ENCODE measurements around the gene CBLB.
A peak's percentile ranks its signal among the peaks of the same experiment; 100 is the strongest.

CBLB gene

DNA sequence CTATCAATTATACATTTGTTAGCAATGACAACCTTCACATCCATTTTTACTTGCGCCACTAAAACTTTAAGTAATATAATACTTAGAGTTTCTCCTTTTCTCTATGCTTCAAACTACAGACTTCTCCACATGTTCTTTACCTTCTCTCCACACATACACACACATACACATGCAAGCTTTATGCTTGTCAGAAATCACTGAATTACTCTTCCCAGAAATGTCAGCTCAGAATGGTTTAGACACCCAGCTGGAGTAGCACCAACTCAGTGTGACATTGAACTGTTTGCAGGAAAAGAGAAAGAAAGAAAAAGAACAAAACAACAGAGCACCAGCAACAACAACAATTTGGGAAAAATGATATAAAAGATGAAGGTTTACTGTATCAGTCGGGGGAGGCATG lies 20.9 kb downstream of the CBLB start:
- intact Hi-C loops (cut with DNase I; ENCODE audit: low total_unique reads), result no loop called here
- Histone ChIP-seq H3K27me3 (no peaks in the 10 kb centered on the region), H3K4me1 (peaks cover 0 to 56% (median 14%) of the 10 kb centered on the region in 4 donors), H3K27ac (peak overlapping the region in 1 of 2 donors; percentile 5), H3K4me3 (no peak overlapping the region), H3K9me3 (no peaks in the 10 kb centered on the region), H3K36me3 (peaks cover 9 to 25% (median 17%) of the 10 kb centered on the region in 3 donors)
- TF ChIP-seq, protein P1, sequence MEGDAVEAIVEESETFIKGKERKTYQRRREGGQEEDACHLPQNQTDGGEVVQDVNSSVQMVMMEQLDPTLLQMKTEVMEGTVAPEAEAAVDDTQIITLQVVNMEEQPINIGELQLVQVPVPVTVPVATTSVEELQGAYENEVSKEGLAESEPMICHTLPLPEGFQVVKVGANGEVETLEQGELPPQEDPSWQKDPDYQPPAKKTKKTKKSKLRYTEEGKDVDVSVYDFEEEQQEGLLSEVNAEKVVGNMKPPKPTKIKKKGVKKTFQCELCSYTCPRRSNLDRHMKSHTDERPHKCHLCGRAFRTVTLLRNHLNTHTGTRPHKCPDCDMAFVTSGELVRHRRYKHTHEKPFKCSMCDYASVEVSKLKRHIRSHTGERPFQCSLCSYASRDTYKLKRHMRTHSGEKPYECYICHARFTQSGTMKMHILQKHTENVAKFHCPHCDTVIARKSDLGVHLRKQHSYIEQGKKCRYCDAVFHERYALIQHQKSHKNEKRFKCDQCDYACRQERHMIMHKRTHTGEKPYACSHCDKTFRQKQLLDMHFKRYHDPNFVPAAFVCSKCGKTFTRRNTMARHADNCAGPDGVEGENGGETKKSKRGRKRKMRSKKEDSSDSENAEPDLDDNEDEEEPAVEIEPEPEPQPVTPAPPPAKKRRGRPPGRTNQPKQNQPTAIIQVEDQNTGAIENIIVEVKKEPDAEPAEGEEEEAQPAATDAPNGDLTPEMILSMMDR (IDR thresholded peaks at IDR 0.05), result no peak
- no peak for DNase-seq

DNA sequence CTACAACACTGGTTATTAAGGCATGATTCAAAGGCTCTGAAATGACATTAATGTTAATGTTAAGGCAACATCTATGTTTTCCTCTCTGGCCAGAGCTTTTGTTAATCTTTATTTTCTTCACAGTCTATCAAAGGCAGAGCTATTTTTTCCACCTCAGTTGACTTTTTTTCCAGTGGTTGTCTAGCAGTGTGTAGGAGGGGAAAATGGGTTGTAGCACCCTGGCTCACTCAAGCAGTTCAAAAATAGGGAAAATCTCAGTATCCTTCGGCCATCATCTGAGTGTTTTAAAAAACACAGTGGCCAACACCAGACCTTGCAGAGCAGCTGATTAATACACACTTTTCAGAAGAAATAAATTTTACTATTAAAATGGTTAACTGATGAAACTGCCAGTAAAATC lies 21.4 kb downstream of the CBLB start:
- Histone ChIP-seq H3K36me3 (peaks cover 9 to 21% (median 13%) of the 10 kb centered on the region in 3 donors), H3K27ac (peak overlapping the region in 1 of 2 donors; percentile 5), H3K4me1 (peaks cover 0 to 56% (median 14%) of the 10 kb centered on the region in 4 donors), H3K9me3 (no peaks in the 10 kb centered on the region), H3K4me3 (no peak overlapping the region), H3K27me3 (no peaks in the 10 kb centered on the region)
- intact Hi-C loops (cut with DNase I; ENCODE audit: low total_unique reads), result no loop called here
- no peak for DNase-seq
- TF ChIP-seq, protein P1 (IDR thresholded peaks at IDR 0.05), result no peak

DNA sequence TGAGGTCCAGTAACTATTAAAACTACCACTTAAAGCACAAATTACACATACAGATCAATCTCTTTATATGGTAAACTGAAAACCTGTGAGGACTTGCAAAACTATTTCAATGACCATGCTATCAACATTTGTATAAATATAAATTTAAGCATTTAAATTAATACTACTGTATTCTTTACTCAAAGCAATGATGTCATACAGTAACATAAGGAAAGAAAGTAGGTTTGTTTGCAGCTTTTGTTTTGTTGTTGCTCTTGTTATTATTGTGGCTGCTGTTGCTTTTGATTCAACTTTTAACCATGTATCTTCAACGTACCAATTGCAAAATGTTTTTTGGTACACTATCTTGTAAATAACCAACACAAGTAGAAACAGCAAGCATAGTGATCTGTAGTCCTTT lies 22.0 kb downstream of the CBLB start:
- DNase-seq, result no peak
- intact Hi-C loops (cut with DNase I; ENCODE audit: low total_unique reads), result no loop called here
- no peaks in the 10 kb centered on the region for H3K9me3 ChIP-seq
- TF ChIP-seq, protein P1 (IDR thresholded peaks at IDR 0.05), result no peak
- peaks cover 0 to 56% (median 14%) of the 10 kb centered on the region in 4 donors for H3K4me1 ChIP-seq
- H3K4me3 ChIP-seq, result no peak overlapping the region
- H3K27me3 ChIP-seq, result no peaks in the 10 kb centered on the region
- no peak overlapping the region for H3K27ac ChIP-seq
- H3K36me3 ChIP-seq, result peaks cover 8 to 15% (median 9%) of the 10 kb centered on the region in 3 donors

DNA sequence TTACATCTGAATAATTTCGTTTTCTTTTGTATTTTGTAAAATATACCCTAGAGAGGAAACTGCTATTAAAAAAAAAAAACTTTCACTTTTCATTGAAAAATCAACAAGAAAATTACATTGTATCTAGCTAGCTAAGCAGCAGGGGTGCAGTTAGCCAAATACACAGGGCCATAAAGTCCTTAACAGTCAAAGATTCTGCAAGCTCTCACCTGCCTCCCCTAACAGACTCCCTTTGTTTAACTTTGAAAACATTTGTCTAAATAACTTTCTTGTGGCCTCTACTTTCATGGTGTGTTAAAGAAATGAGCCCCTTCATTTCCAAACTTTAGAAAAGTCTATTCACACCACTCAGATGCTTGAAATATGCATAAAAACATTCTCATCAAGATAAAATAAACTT lies 23.3 kb downstream of the CBLB start:
- no peaks in the 10 kb centered on the region for H3K9me3 ChIP-seq
- TF ChIP-seq, protein P1 (IDR thresholded peaks at IDR 0.05), result no peak
- peaks cover 0 to 56% (median 14%) of the 10 kb centered on the region in 4 donors for H3K4me1 ChIP-seq
- no peak overlapping the region for H3K27ac ChIP-seq
- H3K4me3 ChIP-seq, result no peak overlapping the region
- peaks cover 0 to 1% (median 0%) of the 10 kb centered on the region in 3 donors for H3K36me3 ChIP-seq
- H3K27me3 ChIP-seq, result no peaks in the 10 kb centered on the region
- no peak for DNase-seq
- intact Hi-C loops (cut with DNase I; ENCODE audit: low total_unique reads), result no loop called here

DNA sequence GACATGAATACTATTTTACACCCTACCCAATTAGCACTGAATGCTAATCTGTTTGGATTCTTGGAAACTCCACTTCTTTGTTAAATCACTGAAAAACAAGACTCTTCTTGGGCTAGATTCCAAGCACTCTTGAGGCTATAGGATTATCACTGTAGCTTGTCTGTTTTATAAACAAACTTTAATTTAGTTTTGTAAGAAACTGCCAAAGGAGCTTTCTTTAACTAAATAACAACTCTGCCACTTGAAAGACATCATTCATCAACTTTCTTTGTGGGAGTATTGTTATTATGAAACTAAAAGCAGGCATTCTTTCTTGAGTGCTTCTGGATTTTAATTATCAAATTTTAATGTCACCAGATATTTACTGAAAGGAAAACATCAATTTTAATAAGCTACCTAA lies 24.1 kb downstream of the CBLB start:
- no peak for DNase-seq
- Histone ChIP-seq H3K9me3 (no peaks in the 10 kb centered on the region), H3K4me1 (peaks cover 0 to 56% (median 14%) of the 10 kb centered on the region in 4 donors), H3K27ac (no peak overlapping the region), H3K4me3 (no peak overlapping the region), H3K36me3 (peaks cover 0 to under 1% (median 0%) of the 10 kb centered on the region in 3 donors), H3K27me3 (no peaks in the 10 kb centered on the region)
- intact Hi-C loops (cut with DNase I; ENCODE audit: low total_unique reads), result no loop called here
- TF ChIP-seq, protein P1 (IDR thresholded peaks at IDR 0.05), result no peak

DNA sequence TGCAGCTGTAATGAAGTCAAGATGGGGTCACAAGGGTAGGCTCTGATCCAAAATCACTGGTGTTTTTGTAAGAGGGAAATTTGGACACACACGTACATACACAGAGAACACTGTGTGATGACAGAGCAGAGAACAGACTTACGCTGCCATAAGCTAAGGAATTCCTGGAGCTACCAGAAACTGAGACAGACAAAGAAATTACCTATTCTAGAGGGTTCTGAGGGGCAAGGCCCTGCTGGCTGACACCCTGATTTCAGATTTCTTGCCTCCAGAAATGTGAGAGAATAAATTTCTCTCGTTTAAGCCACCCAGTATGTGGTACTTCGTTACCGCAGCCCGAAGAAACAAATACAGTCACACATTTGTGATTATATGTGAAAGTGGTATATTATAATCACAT lies 24.8 kb downstream of the CBLB start:
- Histone ChIP-seq H3K27me3 (no peaks in the 10 kb centered on the region), H3K27ac (peak overlapping the region in 1 of 2 donors; percentile 31), H3K9me3 (no peaks in the 10 kb centered on the region), H3K36me3 (peaks cover 0 to 8% (median 0%) of the 10 kb centered on the region in 3 donors), H3K4me1 (peaks cover 0 to 55% (median 14%) of the 10 kb centered on the region in 4 donors), H3K4me3 (no peak overlapping the region)
- DNase-seq, result no peak
- TF ChIP-seq, protein P1 (IDR thresholded peaks at IDR 0.05), result no peak
- intact Hi-C loops (cut with DNase I; ENCODE audit: low total_unique reads), result no loop called here

All from tibial artery (tissue), 4 donors.